Endothelial cell of umbilical vein (primary cell): ENCODE results near the gene WBP4. TPM values are rescaled to one million over a fixed set of nuclear protein-coding genes. Genes with fewer than 3 reads are reported as not detected.

Experiments
- BruUV-seq: library from RNA; stranded (reverse); fragments of 400-500 nt; replicated peaks from 2 replicates; lab custom pipeline; 2021; lab: Mats Ljungman, UMichigan
- CTCF ChIA-PET: fragments of 300-600, 350-600 bp; sonication (Branson Sonifier 250); formaldehyde crosslinking; loops from one replicate; lab custom pipeline; 2021; ENCODE audit warnings: antibody characterized with exemption, inconsistent platforms; lab: Charles Lee
- POLR2A ChIA-PET: fragments of 300-600, 350-600 bp; sonication (Branson Sonifier 250); formaldehyde crosslinking; loops from one replicate; lab custom pipeline; 2021; ENCODE audit warnings: antibody characterized with exemption, inconsistent platforms; lab: Charles Lee
- DNase-seq: peaks from one replicate; pipeline ENCODE4 v3.0.0-alpha.2; 2011; ENCODE audit warnings: low read depth, low spot score
- FAIRE-seq: peaks from 2 replicates; lab custom pipeline; 2011; peaks lifted over from hg19 to GRCh38; lab: Jason Lieb, UNC
- H2AFZ ChIP-seq: 2 replicates; pipeline ENCODE4 v1.6.0; 2012; ENCODE audit warnings: low read depth, low read length, control low read depth, inconsistent platforms
- H3K27ac ChIP-seq: 2 replicates; pipeline ENCODE4 v1.5.1; 2011; ENCODE audit warnings: low read depth, mild to moderate bottlenecking, control low read depth, low read length, moderate library complexity; ENCODE audit not compliant: insufficient read depth
- H3K27me3 ChIP-seq, 2 experiments: 2 replicates each; pipeline versions ENCODE4 v1.6.0 to v1.6.1; 2011; ENCODE audit warnings: low read length in 2 of 2, mixed read lengths in 1 of 2; ENCODE audit not compliant: control insufficient read depth in 2 of 2, insufficient read depth in 2 of 2
- H3K36me3 ChIP-seq, 2 experiments: 2 replicates in 1 of 2; 3 replicates in 1 of 2; pipeline ENCODE4 v1.5.1; 2011; ENCODE audit warnings: low read length in 2 of 2, mild to moderate bottlenecking in 1 of 2, moderate library complexity in 1 of 2; ENCODE audit not compliant: control insufficient read depth in 2 of 2, insufficient read depth in 2 of 2; ENCODE audit errors: extremely low read depth in 1 of 2
- H3K4me1 ChIP-seq: 3 replicates; pipeline ENCODE4 v1.5.1; 2011; ENCODE audit warnings: mild to moderate bottlenecking, low read length; ENCODE audit not compliant: control insufficient read depth, insufficient read depth; ENCODE audit errors: extremely low read depth
- H3K4me2 ChIP-seq: 2 replicates; pipeline ENCODE4 v1.6.1; 2011; ENCODE audit warnings: low read length, control low read depth, mixed read lengths; ENCODE audit not compliant: insufficient read depth
- H3K4me3 ChIP-seq, 3 experiments: fragments of 200-600 bp in 1 of 3; sonication (generic), shearing (Covaris generic) in 1 of 3; replicated peaks in 1 of 3; 2 replicates each; pipeline ENCODE4 v1.5.1; 2011 to 2016; ENCODE audit warnings: control low read depth in 3 of 3, low read length in 3 of 3, mild to moderate bottlenecking in 2 of 3, inconsistent platforms in 1 of 3, low read depth in 1 of 3, moderate library complexity in 1 of 3; ENCODE audit not compliant: insufficient read depth in 1 of 3
- H3K79me2 ChIP-seq: 2 replicates; pipeline ENCODE4 v1.6.0; 2012; ENCODE audit warnings: low read length, inconsistent platforms; ENCODE audit not compliant: control insufficient read depth, insufficient read depth
- H3K9ac ChIP-seq: replicated peaks from 2 replicates; pipeline ENCODE3; 2011; ENCODE audit warnings: low read length, control low read depth; ENCODE audit not compliant: insufficient read depth; ENCODE audit errors: extremely low read depth
- H3K9me1 ChIP-seq: replicated peaks from 3 replicates; pipeline ENCODE4 v1.6.0; 2011; ENCODE audit warnings: mild to moderate bottlenecking, low read length; ENCODE audit not compliant: control insufficient read depth, insufficient read depth; ENCODE audit errors: extremely low read depth
- H3K9me3 ChIP-seq: replicated peaks from 2 replicates; pipeline ENCODE4 v1.5.1; 2012; ENCODE audit warnings: low read length, inconsistent platforms; ENCODE audit not compliant: control insufficient read depth, insufficient read depth
- H4K20me1 ChIP-seq: replicated peaks from 2 replicates; pipeline ENCODE3; 2011; ENCODE audit warnings: mild to moderate bottlenecking, low read length; ENCODE audit not compliant: control insufficient read depth, insufficient read depth; ENCODE audit errors: extremely low read depth
- EZH2 ChIP-seq: IDR thresholded peaks from 2 replicates; pipeline ENCODE4 v1.6.1; 2012; ENCODE audit warnings: borderline replicate concordance, low read depth, mild to moderate bottlenecking, moderate library complexity, low read length, inconsistent platforms; ENCODE audit not compliant: severe bottlenecking
- FOS ChIP-seq: IDR thresholded peaks from 2 replicates; pipeline ENCODE4 v1.6.1; 2011; ENCODE audit warnings: mild to moderate bottlenecking, low read length, moderate library complexity, borderline replicate concordance; ENCODE audit not compliant: insufficient read depth
- GATA2 ChIP-seq: IDR thresholded peaks from 2 replicates; pipeline ENCODE4 v1.7.0; 2011; ENCODE audit warnings: low read depth, mild to moderate bottlenecking, moderate library complexity, mixed read lengths, low read length; ENCODE audit not compliant: insufficient read length, insufficient read depth
- JUN ChIP-seq: IDR thresholded peaks from 2 replicates; pipeline ENCODE4 v1.6.1; 2011; ENCODE audit warnings: borderline replicate concordance, low read depth; ENCODE audit not compliant: insufficient read length, insufficient read depth
- MYC ChIP-seq: IDR thresholded peaks from one replicate; pipeline ENCODE4 v1.6.1; 2011; ENCODE audit warnings: mild to moderate bottlenecking, low read depth, low read length
- POLR2A ChIP-seq: IDR thresholded peaks from 2 replicates; pipeline ENCODE4 v1.6.1; 2012; ENCODE audit warnings: low read depth, mild to moderate bottlenecking, control low read depth, low read length
- POLR2AphosphoS5 ChIP-seq: IDR thresholded peaks from 2 replicates; pipeline ENCODE4 v1.6.1; 2012; ENCODE audit warnings: low read depth, mild to moderate bottlenecking, control low read depth, low read length, moderate library complexity; ENCODE audit not compliant: insufficient read depth
- dilution Hi-C: fragments of 300-500 bp; cut with MboI; formaldehyde crosslinking; loops from one replicate; pipeline ENCODE4 v1.15.0; 2019; ENCODE audit warnings: low sequenced_read_pairs; ENCODE audit not compliant: extremely low pct_ligation_motif_present
- intact Hi-C: fragments of 100-400 bp; cut with micrococcal nuclease; formaldehyde crosslinking; loops from one replicate; pipeline ENCODE4 v1.10.0; 2022
- polyA plus RNA-seq, 4 experiments: library from polyadenylated mRNA; depleted of rRNA in 3 of 4; stranded (reverse) in 3 of 4; unstranded in 1 of 4; fragments of >200 nt; gene quantifications; 2 replicates each; pipeline versions ENCODE4 v1.2.1 to v1.2.3, GENCODE V29; 2011 to 2012; ENCODE audit warnings: missing spikeins in 1 of 4
- total RNA-seq: library from RNA; stranded (reverse); gene quantifications from 2 replicates; pipeline ENCODE4 v1.2.3, GENCODE V29; 2021
- TF ChIP-seq, protein P1 (sequence below): IDR thresholded peaks from 2 replicates; pipeline ENCODE4 v1.6.1; 2011; ENCODE audit not compliant: insufficient read depth, insufficient read length
- TF ChIP-seq, protein P2 (sequence below), 2 donors: IDR thresholded peaks; 1 replicate in 1 of 2; 2 replicates in 1 of 2; pipeline ENCODE4 v1.5.1; 2011; ENCODE audit warnings: low read length in 2 of 2, mild to moderate bottlenecking in 2 of 2, moderate library complexity in 2 of 2, control low read depth in 1 of 2, inconsistent platforms in 1 of 2, low read depth in 1 of 2; ENCODE audit not compliant: insufficient read depth in 1 of 2; ENCODE audit errors: extremely low read depth in 1 of 2

Gene WBP4
- total and polyA plus RNA-seq, 2 donors (not counting 3 experiments of a cell fraction or from before 2014, with no cell fraction given) = 4.3 to 14.8 TPM

DNA sequence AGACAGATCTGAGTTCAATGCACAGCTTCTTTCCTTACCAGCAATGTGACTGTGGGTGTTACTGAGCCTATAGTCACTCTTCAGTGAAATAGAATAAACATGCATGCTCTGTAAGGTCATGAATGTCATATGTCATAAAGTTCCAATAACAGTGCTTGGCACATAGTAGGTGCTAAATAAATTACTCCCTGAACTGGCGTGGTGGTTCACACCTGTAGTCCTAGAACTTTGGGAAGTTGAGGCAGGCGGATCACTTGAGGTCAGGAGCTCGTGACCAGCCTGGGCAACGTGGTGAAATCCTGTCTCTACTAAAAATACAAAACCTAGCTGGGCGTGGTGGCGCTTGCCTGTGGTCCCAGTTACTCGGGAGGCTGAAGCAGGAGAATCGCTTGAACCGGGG lies 13.2 kb downstream of the WBP4 start:
- no TSS peak for BruUV-seq
- intact Hi-C loops (loop anchor here (10.0 kb wide), 1 partner anchor 120 kb away; the partner anchor contains the start of gene KBTBD7), dilution Hi-C loops (no loop called here)
- Histone ChIP-seq H3K4me3 (no peak overlapping the region), H3K9me3 (no peaks in the 10 kb centered on the region), H3K9ac (no peak overlapping the region), H3K79me2 (no peaks in the 10 kb centered on the region), H3K4me2 (no peak overlapping the region), H3K27ac (no peak overlapping the region), H2AFZ (no peak overlapping the region), H3K9me1 (no peaks in the 10 kb centered on the region), H3K4me1 (peaks cover 9% of the 10 kb centered on the region), H3K27me3 (no peaks in the 10 kb centered on the region), H3K36me3 (peaks cover 14 to 25% of the 10 kb centered on the region in 2 experiments), H4K20me1 (no peaks in the 10 kb centered on the region)
- ChIA-PET POLR2A (interaction anchor here (1.1 kb wide), 1 partner anchor 13 kb away, joined by 4 read pairs; the partner anchor contains the start of gene WBP4), CTCF (interaction anchor here (0.6 to 2.1 kb wide), 13 partner anchors 9 to 578 kb away, joined by 3 to 37 read pairs (median 5); partner anchors contain the start of gene WBP4)
- DNase-seq = no peak
- no peak for FAIRE-seq
- no peak for TF ChIP-seq FOS
- TF ChIP-seq GATA2 = no peak
- no peak for TF ChIP-seq JUN
- TF ChIP-seq POLR2A = no peak
- TF ChIP-seq, protein P1, sequence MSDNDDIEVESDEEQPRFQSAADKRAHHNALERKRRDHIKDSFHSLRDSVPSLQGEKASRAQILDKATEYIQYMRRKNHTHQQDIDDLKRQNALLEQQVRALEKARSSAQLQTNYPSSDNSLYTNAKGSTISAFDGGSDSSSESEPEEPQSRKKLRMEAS = no peak
- TF ChIP-seq, protein P2, sequence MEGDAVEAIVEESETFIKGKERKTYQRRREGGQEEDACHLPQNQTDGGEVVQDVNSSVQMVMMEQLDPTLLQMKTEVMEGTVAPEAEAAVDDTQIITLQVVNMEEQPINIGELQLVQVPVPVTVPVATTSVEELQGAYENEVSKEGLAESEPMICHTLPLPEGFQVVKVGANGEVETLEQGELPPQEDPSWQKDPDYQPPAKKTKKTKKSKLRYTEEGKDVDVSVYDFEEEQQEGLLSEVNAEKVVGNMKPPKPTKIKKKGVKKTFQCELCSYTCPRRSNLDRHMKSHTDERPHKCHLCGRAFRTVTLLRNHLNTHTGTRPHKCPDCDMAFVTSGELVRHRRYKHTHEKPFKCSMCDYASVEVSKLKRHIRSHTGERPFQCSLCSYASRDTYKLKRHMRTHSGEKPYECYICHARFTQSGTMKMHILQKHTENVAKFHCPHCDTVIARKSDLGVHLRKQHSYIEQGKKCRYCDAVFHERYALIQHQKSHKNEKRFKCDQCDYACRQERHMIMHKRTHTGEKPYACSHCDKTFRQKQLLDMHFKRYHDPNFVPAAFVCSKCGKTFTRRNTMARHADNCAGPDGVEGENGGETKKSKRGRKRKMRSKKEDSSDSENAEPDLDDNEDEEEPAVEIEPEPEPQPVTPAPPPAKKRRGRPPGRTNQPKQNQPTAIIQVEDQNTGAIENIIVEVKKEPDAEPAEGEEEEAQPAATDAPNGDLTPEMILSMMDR (IDR thresholded peaks at IDR 0.05; ENCODE audit: extremely low read depth in 1 of 2, insufficient read depth in 1 of 2, low read depth in 1 of 2, low read length in 2 of 2) = no peak
- TF ChIP-seq MYC = no peak
- TF ChIP-seq EZH2 = no peak
- TF ChIP-seq POLR2AphosphoS5 = no peak
